Esophagus mucosa (tissue), 1 donor: ENCODE results near the gene TBCEL. TPM values are rescaled to one million over a fixed set of nuclear protein-coding genes. Genes with fewer than 3 reads are reported as not detected.

ENCODE experiments used
- ATAC-seq: fragments of 200-7000 bp; cut with Tn5 transposase; one replicate; pipeline ENCODE4 v1.9.1; 2020
- total RNA-seq: library from RNA; stranded (reverse); gene quantifications from one replicate; pipeline ENCODE4 v1.2.4, GENCODE V29; 2023
- donor health status: DM: yes; HTN: yes; CAD: no.

The TBCEL gene
- total RNA-seq, 1 donor from 2014 or later, result 5.9 TPM

DNA sequence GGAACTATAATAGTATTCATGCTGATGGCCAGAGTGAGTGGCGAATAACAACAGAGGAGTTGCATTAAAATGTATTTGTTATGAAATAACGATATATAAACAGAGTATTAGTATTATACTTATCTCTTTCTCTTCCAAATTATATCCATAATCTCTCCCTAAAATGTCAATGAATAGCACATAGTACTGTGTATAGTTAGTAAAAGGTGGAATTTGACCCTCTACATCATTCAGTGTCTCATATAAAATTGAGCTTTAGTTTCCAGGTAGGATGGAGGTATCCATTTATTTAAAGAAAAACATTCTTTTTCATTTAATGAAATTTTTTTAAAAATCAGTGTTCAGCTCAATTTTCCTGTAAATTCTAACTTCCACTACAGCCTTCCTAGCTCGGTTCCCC is 42.7 kb downstream of the TBCEL start:
- no peak for ATAC-seq

- no peak for ATAC-seq
Observed at GRCh38 chr11:121067026-121067425, 43.1 kb downstream of the TBCEL start.

DNA sequence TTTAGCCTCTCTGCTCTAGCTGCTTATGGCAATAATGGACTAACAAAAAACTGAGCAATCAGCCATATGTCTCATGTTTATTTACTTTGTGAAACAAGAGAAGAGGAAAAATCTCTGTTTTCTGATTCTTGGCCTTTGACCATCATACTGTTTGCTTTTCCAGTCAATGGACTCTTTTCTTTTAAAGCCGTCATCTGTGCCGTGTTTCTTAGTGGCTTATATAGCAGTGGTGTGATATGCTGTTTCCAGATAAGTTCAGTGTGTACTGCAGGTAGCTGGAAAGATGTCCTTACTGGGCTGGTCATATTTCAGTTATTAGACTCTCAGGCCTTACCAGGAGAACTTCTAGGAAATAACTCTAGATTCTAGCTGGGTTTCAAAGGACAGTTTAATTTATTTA is 43.6 kb downstream of the TBCEL start:
- no peak for ATAC-seq

GRCh38 chr11:121067962-121068647 is 44.2 kb downstream of the TBCEL start:
- no peak for ATAC-seq

- no peak for ATAC-seq
Observed at GRCh38 chr11:121068787-121069186, 44.9 kb downstream of the TBCEL start.

- no peak for ATAC-seq
Observed at GRCh38 chr11:121070951-121071845, 47.3 kb downstream of the TBCEL start.

DNA sequence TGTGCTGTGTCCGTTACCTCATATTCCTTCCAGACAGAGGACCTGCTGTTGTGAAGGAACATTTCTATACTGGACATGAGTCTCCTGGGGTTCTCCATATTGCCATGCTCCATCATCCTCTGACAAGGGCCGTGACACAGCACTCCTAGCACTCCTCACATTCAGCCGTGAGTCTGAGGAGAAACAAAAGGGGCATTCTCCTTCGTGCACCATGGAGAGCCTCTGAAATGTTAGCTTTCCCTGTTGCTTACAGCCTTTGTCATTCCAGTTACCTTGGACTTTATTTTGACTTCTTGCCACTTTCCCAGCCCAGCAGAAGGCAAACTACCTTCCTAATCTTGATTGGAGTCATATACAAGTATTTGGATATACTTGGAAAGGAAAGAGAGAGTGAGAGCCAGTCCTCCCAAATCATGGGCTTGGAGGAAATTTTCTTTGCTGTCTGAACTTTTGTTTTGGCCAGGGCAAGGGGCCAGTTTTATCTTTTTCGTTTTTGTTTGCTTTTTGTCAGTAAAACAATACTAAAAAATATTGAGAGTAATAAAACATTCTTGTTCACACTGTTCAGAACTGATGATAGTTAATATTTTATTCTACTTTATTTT is 48.0 kb downstream of the TBCEL start:
- no peak for ATAC-seq

GRCh38 chr11:121081321-121081720 is 57.4 kb downstream of the TBCEL start:
- no peak for ATAC-seq

- ATAC-seq, result no peak
Observed at GRCh38 chr11:121082219-121082618, 58.3 kb downstream of the TBCEL start.

GRCh38 chr11:121082670-121083069 is 58.8 kb downstream of the TBCEL start:
- ATAC-seq, result no peak

GRCh38 chr11:121086866-121087265 is 63.0 kb downstream of the TBCEL start:
- no peak for ATAC-seq

DNA sequence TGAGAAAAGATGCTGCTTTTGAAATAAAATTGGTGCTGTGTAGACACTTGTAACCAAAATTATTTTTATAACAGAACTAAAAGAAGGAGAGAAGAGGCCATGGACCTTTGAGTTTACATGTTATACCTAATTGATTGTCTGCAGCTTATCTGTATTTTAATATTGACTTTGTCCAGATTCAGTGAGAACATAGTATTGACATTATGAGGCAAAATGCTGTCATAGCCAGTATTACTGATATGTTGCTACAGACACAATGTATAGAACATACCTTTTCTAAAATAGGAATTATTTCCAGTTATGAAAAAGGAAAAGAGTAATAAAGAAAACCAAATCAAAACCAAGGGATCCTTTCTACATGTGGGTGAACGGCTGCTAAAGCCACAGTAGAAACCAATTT is 65.7 kb downstream of the TBCEL start:
- no peak for ATAC-seq

DNA sequence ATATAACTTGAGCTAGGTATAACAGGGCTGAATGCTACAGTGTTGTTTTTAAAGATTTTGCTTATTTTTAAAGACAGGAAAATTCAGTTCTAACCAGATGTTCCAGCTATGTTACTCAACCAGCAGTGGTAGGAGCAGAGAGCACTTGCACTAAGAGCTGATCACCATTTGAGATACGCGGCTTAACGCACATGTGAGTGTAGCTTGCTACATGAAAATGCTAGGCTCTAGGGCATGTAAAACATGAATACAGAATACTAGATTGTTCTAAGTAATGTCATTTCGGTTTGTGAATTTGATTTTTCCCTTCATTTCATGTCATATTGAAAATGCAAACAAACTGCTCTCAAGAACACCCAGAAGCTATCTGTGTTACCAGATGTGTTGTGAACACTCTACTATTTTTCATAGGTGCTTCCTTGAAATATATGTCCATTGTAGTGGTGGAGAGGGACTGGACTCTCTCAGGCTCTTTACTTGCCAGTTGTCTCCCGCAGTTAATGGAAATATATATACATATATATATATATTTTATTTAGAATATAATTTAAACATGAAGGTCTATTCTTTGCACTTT is 66.3 kb downstream of the TBCEL start:
- ATAC-seq, result no peak

GRCh38 chr11:121091492-121092152 is 67.7 kb downstream of the TBCEL start:
- ATAC-seq, result no peak

GRCh38 chr11:121095561-121095960 is 71.7 kb downstream of the TBCEL start:
- no peak for ATAC-seq

- no peak for ATAC-seq
Observed at GRCh38 chr11:121099364-121099763, 75.5 kb downstream of the TBCEL start.

DNA sequence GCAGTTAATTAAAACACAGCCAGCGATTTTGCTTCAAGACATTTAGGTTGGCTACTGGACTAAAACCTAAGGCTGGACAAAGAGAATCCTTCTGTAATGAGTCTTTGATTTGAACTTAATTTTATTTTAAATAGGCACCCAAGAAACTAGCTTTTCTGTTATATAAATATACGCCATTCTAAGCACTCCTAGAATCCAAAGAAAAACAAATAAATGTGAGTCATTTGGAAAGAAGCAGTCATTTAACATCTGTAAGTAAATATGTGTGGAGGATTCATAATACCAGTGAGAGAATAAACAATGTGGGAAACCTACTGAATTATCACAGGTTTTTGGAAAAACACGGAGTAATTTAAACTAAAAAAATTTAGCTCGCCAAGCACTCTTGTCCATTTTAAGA is 76.0 kb downstream of the TBCEL start:
- ATAC-seq, result no peak

DNA sequence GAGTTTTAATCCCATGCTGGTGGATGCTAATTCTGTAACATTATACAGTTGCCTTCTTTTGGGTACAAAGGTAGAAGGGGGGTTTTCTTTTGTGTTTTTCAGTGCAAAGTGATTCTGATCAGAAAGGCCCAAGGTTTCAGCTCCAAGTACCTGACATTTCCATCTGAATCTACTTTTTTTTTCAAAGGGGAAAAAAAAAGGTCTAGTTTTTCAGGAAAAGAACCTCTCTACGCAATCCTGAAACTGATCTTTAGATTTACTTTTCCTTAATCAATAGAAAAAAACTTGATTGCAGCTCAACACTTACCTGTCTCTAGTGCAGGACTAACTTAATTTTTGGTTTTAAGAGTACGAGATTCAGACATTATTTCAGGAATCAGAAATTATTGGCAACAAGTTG is 77.0 kb downstream of the TBCEL start, which contains the start of gene TECTA:
TECTA (plus strand) TSS at position 301 of the 400 bp plus-strand sequence. CDS start 1,423 bp downstream, outside the sequence.
- ATAC-seq, result no peak

DNA sequence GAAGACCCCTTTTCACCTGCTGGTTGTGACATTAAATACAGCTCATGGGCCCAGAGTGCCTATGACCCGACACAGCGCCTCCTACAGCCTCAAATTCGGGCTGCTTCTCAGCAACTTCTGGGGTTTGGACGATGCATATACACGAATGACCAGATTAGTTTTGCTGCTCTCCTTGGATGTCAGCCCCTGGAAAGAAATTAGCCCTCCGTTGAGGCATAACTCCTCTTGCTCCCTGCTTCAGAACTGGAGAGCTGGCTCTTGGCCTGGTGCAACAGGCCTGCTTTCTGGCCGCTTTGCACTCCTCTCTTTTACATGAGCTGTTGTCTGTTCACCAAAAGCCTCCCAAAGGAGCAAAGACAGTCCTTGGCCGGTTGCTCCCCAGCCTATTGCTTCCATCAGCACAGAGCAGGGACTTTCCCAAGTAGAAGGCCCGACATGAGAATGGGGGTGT is 80.4 kb downstream of the TBCEL start:
- no peak for ATAC-seq

DNA sequence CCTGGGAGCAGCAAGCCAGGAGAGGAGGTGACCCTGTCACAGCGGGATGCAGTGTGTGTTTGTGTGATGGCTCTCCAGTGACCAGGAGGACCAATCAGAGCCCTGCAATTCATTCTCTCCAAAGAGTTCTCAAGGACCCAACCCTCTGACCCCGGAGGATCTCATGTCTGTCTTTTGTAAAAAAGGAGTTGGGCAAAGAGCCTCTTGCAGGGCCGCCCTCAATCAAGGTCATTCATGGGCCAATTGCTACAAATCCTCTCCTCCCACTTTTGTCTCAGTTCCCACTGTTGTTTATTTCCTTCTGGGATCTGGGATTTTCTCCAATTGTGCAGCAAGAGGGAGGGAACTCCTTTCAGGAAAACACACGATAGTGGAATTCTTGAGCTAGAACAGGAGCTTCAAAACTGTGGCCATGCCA is 81.2 kb downstream of the TBCEL start:
- no peak for ATAC-seq

DNA sequence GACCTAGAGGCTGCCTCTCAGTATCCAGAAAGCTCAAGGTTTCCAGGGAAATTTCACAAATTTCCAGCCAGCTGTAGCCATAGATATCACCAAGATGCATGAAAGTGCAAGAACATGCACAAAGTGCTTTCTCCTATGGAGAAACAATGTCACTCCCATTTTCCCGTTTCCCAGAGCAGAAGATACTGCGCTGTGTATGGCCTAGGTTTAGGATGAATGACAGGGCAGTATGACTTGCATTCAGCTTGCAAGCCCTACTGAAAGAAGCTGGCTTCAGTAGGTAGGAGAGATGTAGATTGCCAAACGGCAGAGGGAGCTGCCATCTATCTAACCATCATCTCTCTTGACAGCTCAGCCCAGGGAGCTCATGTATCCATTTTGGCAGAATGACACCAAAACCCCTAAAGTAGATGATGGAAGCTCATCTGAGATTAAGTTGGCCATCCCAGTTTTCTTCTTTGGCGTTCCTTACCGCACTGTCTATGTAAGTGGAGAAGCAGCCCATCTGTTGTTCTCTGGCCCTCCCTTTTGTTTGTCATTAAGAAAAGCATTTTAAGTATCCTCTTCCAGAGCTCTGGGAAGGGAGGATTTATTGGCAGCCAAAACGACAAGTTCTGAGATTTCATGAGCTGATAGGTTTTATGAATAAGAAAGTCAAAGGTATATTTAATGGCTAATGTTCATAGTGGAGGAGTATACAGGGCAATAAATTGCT is 81.7 kb downstream of the TBCEL start:
- ATAC-seq, result no peak

DNA sequence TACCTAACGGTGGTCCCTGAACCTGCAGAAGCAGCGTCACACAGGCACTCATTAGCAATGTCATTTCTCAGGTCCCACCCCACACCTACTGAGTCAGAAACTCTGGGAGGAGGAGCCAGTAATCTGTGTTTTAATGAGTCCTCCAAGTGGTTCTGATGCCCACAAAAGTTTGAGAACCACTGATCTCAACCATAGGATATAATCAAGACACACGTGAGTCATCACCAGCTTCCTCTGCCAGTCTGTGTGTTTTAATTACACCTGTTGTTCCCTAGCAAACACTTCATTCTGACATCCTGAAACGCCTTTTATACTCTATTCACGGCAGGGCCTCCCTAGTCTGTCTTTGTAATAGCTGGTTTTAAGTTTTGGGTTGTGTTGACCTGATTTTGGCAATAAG is 82.9 kb downstream of the TBCEL start:
- no peak for ATAC-seq
